ENCODE results near the gene RASAL1.

GRCh38 chr12:113066813-113067400 lies 68.7 kb downstream of the RASAL1 start:
- TF ChIP-seq CTCF (IDR thresholded peaks at IDR 0.05) (no peak), POLR2A (IDR thresholded peaks at IDR 0.05) (no peak)
